ENCODE results near the gene NFKBIA.

GRCh38 chr14:35380794-35381193 lies 23.8 kb downstream of the NFKBIA start:
- no peak for TF ChIP-seq CTCF (IDR thresholded peaks at IDR 0.05; ENCODE audit: low read depth, low read length, poor library complexity, severe bottlenecking)
- no peak for TF ChIP-seq EZH2phosphoT487 (IDR thresholded peaks at IDR 0.05; ENCODE audit: borderline replicate concordance, low read length)
